ENCODE results near the gene MAMLD1.
A peak's percentile ranks its signal among the peaks of the same experiment; 100 is the strongest.

The MAMLD1 gene

DNA sequence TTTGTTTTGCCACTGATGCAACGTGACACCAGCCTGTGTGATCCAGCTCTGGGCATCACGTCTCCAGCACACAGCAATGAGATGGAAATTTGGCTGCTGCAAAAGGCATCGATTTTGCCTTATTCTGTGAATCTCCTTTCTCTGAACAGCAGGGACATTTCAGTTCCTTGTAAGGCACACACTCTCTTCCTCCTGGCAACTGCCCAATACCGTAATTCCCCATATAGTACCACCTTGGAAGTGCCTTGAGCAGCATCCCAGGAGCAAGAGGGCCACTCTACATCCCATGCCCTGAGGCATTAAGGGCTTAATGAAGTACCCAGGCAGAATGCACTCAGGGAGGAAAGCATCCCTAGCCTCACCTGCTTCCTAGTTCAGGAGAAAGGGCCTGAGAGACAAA, 10.5 kb upstream of the MAMLD1 start:
- no peak for DNase-seq (ENCODE audit: low spot score)

- no peak for DNase-seq (ENCODE audit: low spot score)
Observed at GRCh38 chrX:150355913-150356312, 7.2 kb upstream of the MAMLD1 start.

GRCh38 chrX:150357790-150358189, 5.3 kb upstream of the MAMLD1 start:
- no peak for DNase-seq (ENCODE audit: low spot score)

- no peak for DNase-seq (ENCODE audit: low spot score)
Observed at GRCh38 chrX:150358651-150359050, 4.5 kb upstream of the MAMLD1 start.

DNA sequence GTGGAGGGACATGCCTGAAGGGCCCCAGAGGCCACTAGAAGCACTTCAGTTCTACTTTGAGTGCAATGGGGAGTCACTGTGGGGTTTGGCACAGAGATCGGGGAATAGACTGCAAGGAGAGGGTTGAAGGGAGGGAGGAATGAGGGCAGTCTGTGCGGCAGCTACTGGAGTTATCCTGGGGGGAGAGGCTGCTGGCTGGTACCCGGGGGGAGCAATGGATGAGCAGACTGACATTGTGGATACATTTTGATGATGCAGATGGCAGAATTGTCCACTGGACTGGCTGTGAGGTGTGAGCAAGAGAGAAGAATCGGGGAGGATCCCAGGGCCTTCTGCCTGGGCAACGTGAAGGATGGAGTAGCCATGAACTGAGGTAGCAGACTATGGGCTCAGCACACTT, 2.8 kb upstream of the MAMLD1 start:
- no peak for DNase-seq (ENCODE audit: low spot score)

- peak; percentile 19 for DNase-seq (ENCODE audit: low spot score)
Observed at GRCh38 chrX:150361070-150361776, 1.9 kb upstream of the MAMLD1 start.

DNA sequence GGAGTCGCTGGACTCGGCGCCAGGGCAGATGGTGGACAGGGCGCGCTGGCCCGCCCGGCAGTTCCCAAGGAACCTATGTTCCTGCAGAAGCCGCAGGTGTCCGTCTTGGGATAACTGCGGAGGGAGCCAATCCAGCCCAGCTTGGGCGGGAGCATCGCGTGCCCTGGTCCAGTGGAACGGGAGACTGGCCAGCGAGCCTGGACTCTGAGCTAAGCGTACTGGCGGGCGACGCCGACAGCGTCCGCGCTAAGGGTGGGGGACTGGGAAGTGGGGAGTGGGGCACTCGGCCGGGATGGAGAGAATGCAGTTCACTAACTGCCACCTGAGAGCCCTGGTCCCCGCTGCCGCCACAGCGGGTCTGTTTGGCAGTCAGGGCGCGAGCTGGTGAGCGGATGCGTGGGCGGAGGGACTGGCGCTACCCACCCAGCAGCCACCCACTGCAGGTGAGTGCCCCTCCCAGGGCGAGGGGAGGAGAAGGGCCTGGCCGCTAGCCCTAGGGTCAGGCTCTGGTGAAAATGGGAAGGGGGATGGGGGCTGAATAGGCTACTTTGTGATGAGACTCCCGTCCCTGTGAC, 1.3 kb upstream of the MAMLD1 start:
- DNase-seq (ENCODE audit: low spot score): peak; percentile 66

- DNase-seq (ENCODE audit: low spot score): peak; percentile 50
Observed at GRCh38 chrX:150363561-150364346, 637 bp downstream of the MAMLD1 start.

GRCh38 chrX:150364347-150365050, 1.4 kb downstream of the MAMLD1 start:
- DNase-seq (ENCODE audit: low spot score): peak; percentile 14

- DNase-seq (ENCODE audit: low spot score): peak; percentile 71
Observed at GRCh38 chrX:150365051-150365989, 2.2 kb downstream of the MAMLD1 start.

DNA sequence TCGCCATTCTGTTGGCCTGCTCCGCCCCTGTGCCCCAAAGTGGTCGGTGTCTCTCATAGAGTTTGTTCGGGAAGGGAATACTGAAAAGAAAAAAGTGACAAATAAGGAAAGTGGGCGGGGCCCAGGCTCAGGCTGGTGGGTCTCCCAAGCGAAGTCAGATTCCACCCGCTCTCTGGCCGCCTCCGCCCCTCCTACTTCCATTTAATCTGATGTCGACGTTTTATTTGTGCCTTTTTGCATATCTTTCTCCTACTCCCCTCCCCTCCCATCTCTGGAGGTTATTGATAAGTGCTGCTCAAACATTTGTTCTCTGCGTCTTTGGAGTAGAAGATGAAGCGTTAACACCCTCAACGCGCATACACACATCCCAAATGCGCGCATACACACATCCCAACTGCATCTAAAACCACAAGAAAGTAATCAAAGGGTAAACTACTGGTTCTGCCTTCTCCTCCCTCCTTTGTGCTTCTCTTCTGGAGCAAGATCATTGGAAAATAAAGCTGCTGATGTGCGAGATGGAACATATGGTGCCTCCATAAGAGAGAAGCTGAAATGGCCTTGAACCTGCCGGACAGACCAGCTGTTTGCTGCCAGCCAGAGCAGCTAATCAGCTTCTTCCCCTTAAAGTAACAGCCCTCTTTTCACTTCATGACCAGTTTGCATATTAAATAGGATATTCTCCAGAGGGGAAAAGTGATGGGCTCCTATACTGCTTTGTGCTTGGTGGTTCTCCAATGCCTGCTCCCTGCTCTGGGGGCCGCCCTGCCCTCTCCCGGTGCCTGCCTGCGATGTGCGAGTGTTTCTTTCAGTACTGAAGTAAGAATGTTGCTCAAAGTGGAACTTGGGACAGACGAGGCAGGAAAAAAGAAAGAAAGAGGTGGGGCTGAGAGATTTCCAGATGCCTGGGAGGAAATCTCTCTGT, 3.1 kb downstream of the MAMLD1 start:
- DNase-seq (ENCODE audit: low spot score): peak; percentile 52

DNA sequence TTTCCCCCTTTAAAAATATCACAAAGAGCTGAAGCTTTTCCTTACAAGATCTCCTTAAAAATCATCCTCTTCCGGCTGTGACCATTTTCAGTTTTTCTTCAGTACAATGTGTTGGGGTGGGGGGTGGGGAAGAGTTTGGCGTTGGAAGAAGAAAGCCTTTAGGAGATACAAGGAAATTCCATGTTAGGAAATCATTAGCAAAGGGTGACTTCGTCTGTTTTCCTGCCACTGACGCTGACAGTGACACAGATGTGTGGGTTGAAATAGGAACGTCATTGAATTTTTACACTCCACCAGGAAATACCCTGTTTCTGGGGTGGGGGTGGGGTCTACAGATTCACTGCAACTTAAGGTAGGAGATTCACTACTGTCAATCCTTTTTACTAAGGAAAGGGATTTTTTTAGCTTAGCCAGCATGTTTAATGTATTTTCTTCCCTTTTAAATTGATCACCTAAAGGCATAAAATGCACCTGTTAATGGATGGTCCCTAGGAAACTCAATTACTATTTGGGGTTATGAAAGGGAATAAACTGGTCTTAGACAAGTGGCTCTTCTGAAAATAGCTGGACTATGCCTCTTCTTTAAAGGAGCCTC, 3.9 kb downstream of the MAMLD1 start:
- peak; percentile 29 for DNase-seq (ENCODE audit: low spot score)

DNA sequence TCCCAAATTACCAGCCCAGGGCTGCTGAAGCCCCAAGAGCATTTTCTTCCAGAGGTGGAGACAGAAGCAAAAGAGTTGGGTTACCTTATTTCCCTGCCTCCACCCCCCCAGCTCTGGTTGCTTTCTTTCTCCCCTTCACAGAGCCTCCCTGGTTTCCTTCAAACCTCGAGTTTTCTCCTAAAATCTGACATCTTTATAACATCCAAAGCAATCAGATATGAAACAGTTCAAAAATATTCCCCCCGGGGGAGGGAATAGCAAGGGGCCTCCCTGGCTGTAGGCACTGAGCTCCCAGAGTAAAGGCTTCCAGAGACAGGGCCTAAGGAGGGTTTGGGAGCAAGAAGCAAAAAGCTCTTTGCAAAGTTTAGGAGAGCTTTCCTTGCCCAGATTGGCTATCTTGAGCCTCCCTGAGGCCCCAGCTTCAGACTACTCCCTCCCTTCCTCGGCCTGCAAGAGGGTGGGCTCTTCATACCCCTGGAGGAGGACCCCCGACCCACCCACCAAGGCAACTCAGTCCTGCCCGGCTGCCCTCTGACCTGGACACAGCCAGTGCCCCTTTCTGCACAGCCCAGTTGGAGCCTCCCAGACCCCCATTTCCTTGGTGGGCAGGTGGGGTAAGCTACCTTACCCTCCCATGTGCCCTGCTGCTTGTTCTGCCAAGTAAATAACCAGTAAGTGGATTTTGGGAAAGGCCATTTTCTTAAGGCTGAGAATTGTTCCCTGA, 7.6 kb downstream of the MAMLD1 start:
- no peak for DNase-seq (ENCODE audit: low spot score)

- no peak for DNase-seq (ENCODE audit: low spot score)
Observed at GRCh38 chrX:150371877-150372276, 8.8 kb downstream of the MAMLD1 start.

- no peak for DNase-seq (ENCODE audit: low spot score)
Observed at GRCh38 chrX:150372280-150372679, 9.2 kb downstream of the MAMLD1 start.

DNA sequence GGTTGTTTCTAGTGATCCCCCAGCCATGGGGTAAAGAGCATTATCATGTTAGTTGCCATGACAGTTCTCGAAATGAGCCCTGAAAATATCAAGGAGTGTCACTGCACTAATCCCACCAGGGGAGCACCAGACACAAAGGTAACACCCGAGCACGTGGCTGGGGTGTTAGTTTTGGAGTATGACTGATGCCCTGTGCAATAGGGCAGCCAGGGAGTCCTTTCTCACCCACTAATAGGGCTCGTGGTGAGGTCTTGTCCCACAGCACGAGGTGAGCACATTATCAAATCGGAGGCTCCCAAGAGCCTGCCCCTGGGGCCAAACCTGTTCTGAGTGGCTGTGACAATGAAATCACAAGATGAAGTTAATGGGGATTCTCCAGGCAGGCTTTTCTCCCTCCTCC, 9.6 kb downstream of the MAMLD1 start:
- no peak for DNase-seq (ENCODE audit: low spot score)

DNA sequence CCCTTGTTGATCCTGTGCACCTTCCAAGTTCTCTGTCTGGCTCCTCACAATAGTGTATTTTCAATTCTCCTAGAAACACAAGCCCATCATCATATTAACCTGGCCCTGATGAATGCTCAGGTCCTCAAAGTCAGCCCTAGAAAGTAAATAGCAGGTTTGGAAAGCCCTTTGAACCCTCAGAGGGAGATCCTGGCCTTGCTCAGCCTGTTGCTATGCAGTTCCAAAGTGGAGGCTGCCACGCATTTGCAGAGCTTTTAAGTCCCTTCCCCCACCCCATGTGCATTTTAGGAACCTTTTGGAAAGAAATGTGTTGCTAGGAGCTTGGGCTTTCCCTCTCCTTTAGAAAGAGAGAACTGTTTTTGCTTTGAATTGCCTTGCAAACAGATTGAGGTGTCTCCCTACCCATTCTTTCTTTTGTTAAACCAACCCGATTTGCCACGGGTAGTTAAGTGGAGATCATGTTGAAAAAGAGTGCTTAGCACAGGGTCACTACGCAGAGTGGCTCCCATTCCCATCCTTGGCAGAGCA, 12.2 kb downstream of the MAMLD1 start:
- DNase-seq (ENCODE audit: low spot score): no peak

GRCh38 chrX:150377005-150377404, 13.9 kb downstream of the MAMLD1 start:
- no peak for DNase-seq (ENCODE audit: low spot score)

GRCh38 chrX:150405006-150405405, 41.9 kb downstream of the MAMLD1 start:
- DNase-seq (ENCODE audit: low spot score): no peak
